Measurements from ENCODE around the gene AFAP1L1.

The AFAP1L1 gene

GRCh38 chr5:149301744-149302380 is 30.2 kb downstream of the AFAP1L1 start:
- TF ChIP-seq CTCF (IDR thresholded peaks at IDR 0.05; ENCODE audit: insufficient read depth, low read depth, low read length, missing control alignments), result no peak
- H3K4me3 ChIP-seq (ENCODE audit: low read depth, low read length), result no peak overlapping the region
- no peak for DNase-seq (ENCODE audit: low read depth)

- no peak overlapping the region for H3K4me3 ChIP-seq (ENCODE audit: low read depth, low read length)
- DNase-seq (ENCODE audit: low read depth), result no peak
- TF ChIP-seq CTCF (IDR thresholded peaks at IDR 0.05; ENCODE audit: insufficient read depth, low read depth, low read length, missing control alignments), result no peak
Measured at GRCh38 chr5:149302641-149303040, 31.0 kb downstream of the AFAP1L1 start.

- TF ChIP-seq CTCF (IDR thresholded peaks at IDR 0.05; ENCODE audit: insufficient read depth, low read depth, low read length, missing control alignments), result no peak
- H3K4me3 ChIP-seq (ENCODE audit: low read depth, low read length), result no peak overlapping the region
- no peak for DNase-seq (ENCODE audit: low read depth)
Measured at GRCh38 chr5:149303210-149303609, 31.6 kb downstream of the AFAP1L1 start.

DNA sequence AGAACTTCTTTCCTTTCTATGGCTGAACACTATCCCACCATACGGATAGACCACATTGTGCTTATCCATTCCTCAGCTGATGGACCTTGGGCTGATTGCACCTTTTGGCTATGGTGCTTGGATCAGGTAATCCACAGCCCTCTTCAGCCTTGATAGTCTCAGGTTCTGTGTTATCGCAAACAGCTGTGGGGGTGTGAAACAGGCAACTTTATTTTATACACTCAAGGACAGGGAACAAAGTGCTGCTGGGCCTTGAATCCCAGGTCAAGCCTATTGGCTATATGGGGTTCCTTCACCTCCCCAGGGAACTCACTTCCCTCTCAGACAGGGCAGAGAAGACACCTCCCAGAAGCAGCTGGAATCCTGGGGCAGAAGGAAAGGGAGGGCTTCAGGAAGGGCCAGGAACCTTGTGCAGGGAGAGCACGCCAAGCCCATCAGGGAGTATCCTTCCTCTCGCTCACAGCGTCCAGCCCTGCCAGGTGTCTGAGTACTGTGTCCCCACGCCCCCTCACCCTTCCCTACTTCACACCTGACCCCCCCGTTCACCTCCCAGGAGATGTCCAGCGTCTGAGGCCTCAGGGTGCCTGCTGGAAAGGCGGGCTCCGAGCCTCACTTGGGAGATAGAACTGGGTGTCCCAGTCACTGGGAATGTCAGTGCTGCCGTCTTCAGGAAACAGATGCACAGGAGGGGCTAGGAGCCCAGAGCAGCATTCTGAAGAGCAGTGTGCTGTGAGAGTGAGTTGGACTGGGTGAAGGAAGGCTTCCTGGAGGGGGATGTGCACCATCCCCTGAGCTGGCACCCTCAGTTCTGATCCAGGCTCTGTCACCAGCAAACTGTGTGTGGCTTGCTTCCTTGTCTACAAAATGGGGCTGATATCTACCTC is 32.8 kb downstream of the AFAP1L1 start:
- DNase-seq (ENCODE audit: low read depth), result no peak
- H3K4me3 ChIP-seq (ENCODE audit: low read depth, low read length), result no peak overlapping the region
- no peak for TF ChIP-seq CTCF (IDR thresholded peaks at IDR 0.05; ENCODE audit: insufficient read depth, low read depth, low read length, missing control alignments)

DNA sequence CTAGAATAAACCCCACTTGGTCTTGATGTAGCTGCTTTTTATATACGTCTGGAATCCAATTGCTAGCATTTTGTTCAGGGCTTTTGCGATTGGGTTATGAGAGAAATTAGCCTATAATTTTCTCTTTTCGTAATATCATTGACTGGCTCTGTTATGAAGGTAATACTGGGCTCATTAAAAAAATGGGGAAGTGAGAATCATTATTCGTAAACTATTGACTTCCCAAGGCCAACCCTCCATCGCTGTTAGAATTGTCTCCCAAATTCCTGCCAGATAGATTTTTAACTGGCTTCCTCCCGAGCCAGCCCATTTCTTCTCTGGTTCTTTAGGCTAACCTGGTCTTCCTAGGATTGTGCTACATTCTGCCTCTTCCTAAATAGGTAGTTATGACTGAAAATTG is 37.7 kb downstream of the AFAP1L1 start:
- DNase-seq (ENCODE audit: low read depth), result no peak
- no peak for TF ChIP-seq CTCF (IDR thresholded peaks at IDR 0.05; ENCODE audit: insufficient read depth, low read depth, low read length, missing control alignments)

GRCh38 chr5:149310488-149310887 is 38.8 kb downstream of the AFAP1L1 start:
- no peak for DNase-seq (ENCODE audit: low read depth)
- no peak for TF ChIP-seq CTCF (IDR thresholded peaks at IDR 0.05; ENCODE audit: insufficient read depth, low read depth, low read length, missing control alignments)
- H3K4me3 ChIP-seq (ENCODE audit: low read depth, low read length), result no peak overlapping the region

More for the DNA sequence above, 37.7 kb downstream of the AFAP1L1 start:
- H3K4me3 ChIP-seq (ENCODE audit: low read depth, low read length), result no peak overlapping the region
